Activated T-cell treated with anti-CD3 and anti-CD28 coated beads, Interleukin-2, amount 50 U/mL, for 24 hours (primary cell): ENCODE results near the gene FARSA.
"Not testable (repeated sequence)": the region's sequence is repeated elsewhere in the genome, so short reads cannot be mapped to it uniquely, and the experiment has no call there.

ENCODE experiments used
- DNase-seq: peaks from one replicate; pipeline ENCODE4 v3.0.0-alpha.2; 2020
- H3K27ac Mint-ChIP-seq: 2 replicates; pipeline ENCODE4 v1.8.0; 2020; ENCODE audit warnings: mild to moderate bottlenecking, mixed read lengths
- H3K27me3 Mint-ChIP-seq: 2 replicates; pipeline ENCODE4 v1.8.0; 2020; ENCODE audit warnings: mixed read lengths
- H3K36me3 Mint-ChIP-seq: 2 replicates; pipeline ENCODE4 v1.8.0; 2020; ENCODE audit warnings: low read depth, mixed read lengths
- H3K4me1 Mint-ChIP-seq: 2 replicates; pipeline ENCODE4 v1.8.0; 2020; ENCODE audit warnings: low read depth, mixed read lengths
- H3K4me3 Mint-ChIP-seq: 2 replicates; pipeline ENCODE4 v1.8.0; 2020; ENCODE audit warnings: mild to moderate bottlenecking, moderate library complexity, mixed read lengths
- H3K9me3 Mint-ChIP-seq: 2 replicates; pipeline ENCODE4 v1.8.0; 2020; ENCODE audit warnings: mixed read lengths

Gene FARSA

DNA sequence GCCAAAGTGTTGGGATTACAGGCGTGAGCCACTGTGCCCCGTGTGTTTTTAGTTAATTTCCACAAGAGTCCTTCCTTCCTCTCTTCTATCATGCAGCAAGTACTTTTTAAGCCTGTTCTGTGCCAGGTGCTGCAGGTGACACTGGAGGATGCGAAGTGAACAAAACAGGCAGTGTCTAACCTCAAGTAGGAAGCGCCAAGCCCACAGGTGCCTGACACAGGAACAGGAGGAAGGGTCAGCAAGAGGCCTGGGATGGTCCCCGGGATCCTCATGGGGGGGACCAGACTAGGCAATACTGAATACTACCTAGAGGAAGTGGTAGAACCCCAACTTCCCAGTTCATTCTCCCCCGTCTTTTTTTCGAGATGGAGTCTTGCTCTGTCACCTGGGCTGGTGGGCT is 3.1 kb upstream of the FARSA start:
- no peak overlapping the region for H3K4me3 Mint-ChIP-seq
- DNase-seq: no peak
- H3K27ac Mint-ChIP-seq: peak overlapping the region; percentile 48
- H3K27me3 Mint-ChIP-seq: no peaks in the 10 kb centered on the region
- peaks cover 69% of the 10 kb centered on the region for H3K4me1 Mint-ChIP-seq
- H3K36me3 Mint-ChIP-seq: peaks cover 50% of the 10 kb centered on the region
- H3K9me3 Mint-ChIP-seq: no peaks in the 10 kb centered on the region

DNA sequence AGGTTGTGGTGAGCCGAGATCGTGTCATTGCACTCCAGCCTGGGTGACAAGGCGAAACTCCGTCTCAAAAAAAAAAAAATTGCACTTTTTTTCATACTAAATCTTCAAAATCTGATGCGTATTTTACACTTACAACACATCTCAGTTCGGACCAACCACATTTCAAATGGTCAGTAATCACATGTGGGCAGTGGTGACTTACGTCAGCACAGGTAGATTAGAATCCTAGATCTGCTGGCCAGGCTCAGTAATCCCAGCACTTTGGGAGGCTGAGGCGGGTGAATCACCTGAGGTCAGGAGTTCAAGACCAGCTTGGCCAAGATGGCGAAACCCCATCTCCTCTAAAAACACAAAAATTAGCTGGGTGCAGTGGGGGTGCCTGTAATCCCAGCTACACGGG is 1.6 kb upstream of the FARSA start:
- H3K4me3 Mint-ChIP-seq: no peak overlapping the region
- no peaks in the 10 kb centered on the region for H3K27me3 Mint-ChIP-seq
- H3K4me1 Mint-ChIP-seq: peaks cover 61% of the 10 kb centered on the region
- peaks cover 50% of the 10 kb centered on the region for H3K36me3 Mint-ChIP-seq
- H3K27ac Mint-ChIP-seq: no peak overlapping the region
- DNase-seq: no peak
- H3K9me3 Mint-ChIP-seq: no peaks in the 10 kb centered on the region

DNA sequence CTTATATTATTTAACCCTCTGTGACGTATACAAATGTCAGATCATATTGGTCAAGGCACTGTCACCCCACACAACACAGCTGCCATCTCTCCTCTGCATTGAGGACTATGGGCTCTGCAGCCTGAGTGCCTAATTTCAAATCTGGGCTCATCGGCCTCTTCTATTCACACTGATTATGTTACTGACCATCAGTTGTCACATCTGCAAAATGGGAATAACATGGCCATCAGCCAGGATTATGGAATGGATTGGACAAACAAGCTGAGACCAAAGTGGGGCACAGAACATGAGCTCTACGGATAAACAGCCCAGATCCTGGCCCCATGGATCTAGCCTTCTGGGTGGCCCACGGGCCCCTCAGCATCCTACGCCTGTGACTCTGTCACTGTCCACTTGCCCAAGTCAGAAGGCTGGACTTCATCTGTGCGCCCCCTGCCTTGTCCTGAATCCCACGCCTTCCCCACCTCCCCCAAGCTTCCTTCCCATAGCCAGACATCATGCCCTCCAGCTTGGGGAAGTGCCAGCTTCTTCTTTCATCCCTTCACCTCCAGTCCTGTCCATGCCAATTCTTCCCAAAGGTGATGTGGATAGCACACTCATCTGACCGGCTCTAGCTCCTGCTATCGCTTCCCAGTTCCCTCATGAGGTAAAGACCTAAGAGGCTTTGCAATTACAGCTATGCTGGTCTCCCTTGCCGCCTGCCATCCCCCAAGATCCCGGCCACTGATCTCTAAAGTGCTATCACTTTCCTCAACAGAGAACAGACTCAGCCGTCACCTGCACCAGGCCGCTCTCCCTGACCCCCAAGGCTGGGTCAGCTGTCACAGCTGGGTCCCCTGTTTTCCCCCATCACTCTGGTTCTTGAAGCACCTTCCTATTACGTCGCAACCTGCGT is 872 bp downstream of the FARSA start:
- peak overlapping the region; percentile 94 for H3K27ac Mint-ChIP-seq
- peaks cover 57% of the 10 kb centered on the region for H3K36me3 Mint-ChIP-seq
- peaks cover 42% of the 10 kb centered on the region for H3K4me1 Mint-ChIP-seq
- DNase-seq: no peak
- H3K9me3 Mint-ChIP-seq: no peaks in the 10 kb centered on the region
- peak overlapping the region; percentile 97 for H3K4me3 Mint-ChIP-seq
- H3K27me3 Mint-ChIP-seq: no peaks in the 10 kb centered on the region

DNA sequence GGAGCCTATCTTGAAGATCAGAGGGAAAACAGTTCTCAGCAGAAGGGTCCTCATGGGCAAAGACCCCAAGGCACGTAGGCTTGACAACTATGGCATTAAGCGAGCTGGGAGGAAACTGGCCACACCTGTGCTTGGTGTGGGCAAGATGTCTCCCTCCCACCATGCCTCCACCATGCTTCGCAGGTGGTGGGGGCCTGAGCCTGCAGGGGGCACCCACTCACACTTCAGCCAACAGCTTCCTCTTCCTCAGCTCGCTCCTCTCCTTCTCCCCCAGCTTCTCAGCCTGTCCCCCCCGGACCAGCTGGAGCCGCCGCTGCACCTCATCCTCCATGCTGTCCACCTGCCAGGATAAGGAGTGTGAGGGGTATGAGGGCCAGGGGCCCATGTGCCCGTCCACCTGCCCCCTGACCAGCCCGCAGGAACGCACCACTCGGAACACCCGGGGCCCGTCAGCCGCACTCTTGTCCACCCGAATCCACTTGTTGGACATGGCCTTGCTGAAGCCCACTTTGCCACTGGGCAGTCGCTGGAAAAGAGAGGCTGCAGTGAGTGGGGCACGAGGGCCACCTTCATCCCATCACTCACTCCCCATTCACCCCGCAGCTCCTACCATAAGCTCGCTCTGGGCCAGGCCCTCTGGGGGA is 3.4 kb downstream of the FARSA start:
- Mint-ChIP-seq H3K27ac (peak overlapping the region; percentile 6), H3K4me3 (no peak overlapping the region), H3K4me1 (peaks cover 29% of the 10 kb centered on the region), H3K9me3 (no peaks in the 10 kb centered on the region), H3K27me3 (no peaks in the 10 kb centered on the region), H3K36me3 (peaks cover 80% of the 10 kb centered on the region)
- DNase-seq: no peak

DNA sequence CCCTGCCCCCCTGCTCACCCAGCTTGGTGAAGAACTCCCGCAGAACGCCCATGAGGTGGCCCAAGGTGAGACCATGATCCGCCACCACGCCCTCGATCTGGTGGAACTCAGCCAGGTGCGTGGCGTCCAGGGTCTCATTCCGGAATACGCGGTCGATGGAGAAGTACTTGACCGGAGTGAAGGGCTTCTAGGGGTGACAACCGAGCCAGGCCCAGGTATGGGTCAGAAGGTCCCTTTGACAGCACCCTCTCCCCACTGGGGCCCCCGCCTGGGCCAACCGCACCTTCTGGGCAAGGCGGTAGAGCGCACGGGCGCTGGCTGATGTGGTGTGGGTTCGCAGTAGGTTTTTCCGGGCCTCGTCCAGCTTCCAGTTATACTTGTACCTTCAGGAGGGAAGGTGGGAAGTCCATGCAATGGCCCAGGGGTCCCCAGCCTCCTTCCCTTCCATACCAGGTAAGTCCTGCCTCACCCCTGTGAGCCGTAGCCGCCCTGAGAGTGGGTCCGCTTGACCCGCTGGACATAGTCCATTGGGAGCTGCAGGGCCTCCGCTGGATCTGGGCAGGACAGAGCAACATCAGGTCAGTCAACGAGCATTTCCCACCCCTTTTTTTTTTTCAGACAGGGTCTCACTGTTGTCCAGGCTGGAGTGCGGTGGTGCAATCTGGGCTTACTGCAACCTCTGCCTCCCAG is 8.7 kb downstream of the FARSA start:
- Mint-ChIP-seq H3K4me3 (no peak overlapping the region), H3K9me3 (no peaks in the 10 kb centered on the region), H3K4me1 (peaks cover 5% of the 10 kb centered on the region), H3K27ac (no peak overlapping the region), H3K27me3 (no peaks in the 10 kb centered on the region), H3K36me3 (peaks cover 88% of the 10 kb centered on the region)
- DNase-seq: no peak

DNA sequence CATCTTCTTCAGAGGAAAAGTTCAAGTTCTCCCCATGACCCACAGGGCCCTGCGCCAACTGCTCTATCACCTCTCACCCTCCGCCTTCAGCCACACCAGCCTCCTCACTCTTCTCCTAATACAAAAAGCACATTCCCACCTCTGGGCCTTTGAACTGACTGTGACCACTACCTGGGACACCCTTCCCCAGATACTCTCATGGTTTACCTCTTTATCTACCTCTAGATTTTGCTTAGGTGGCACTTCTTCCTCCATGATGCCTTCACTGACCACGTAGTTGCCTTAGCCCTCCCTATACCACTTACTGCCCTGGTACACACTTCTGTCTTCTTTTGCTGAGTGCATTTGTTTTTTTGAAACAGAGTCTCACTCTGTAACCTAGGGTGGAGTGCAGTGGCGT is 10.6 kb downstream of the FARSA start:
- H3K27ac Mint-ChIP-seq: no peak overlapping the region
- H3K27me3 Mint-ChIP-seq: no peaks in the 10 kb centered on the region
- H3K4me3 Mint-ChIP-seq: no peak overlapping the region
- H3K9me3 Mint-ChIP-seq: peaks cover 2% of the 10 kb centered on the region
- peaks cover 16% of the 10 kb centered on the region for H3K4me1 Mint-ChIP-seq
- DNase-seq: no peak
- peaks cover 73% of the 10 kb centered on the region for H3K36me3 Mint-ChIP-seq

DNA sequence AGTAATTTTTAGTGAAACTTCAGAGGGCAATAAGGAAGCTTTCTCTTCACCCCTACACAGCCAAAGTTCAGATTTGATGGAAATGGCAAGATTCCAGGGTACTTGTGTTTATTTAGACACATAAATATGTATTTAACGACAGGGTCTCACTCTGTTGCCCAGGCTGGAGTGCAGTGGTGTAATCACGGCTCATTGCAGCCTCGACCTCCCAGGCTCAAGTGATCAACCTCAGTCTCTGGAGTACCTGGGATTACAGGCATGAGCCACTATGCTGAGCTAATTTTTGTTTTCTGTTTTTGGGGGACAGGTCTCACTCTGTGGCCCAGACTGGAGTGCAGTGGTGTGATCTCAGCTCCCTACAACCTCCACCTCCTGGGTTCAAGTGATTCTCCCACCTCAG is 12.5 kb downstream of the FARSA start:
- no peak overlapping the region for H3K4me3 Mint-ChIP-seq
- H3K4me1 Mint-ChIP-seq: peaks cover 16% of the 10 kb centered on the region
- H3K27ac Mint-ChIP-seq: no peak overlapping the region
- H3K9me3 Mint-ChIP-seq: peaks cover 2% of the 10 kb centered on the region
- peaks cover 56% of the 10 kb centered on the region for H3K36me3 Mint-ChIP-seq
- no peaks in the 10 kb centered on the region for H3K27me3 Mint-ChIP-seq
- no peak for DNase-seq

DNA sequence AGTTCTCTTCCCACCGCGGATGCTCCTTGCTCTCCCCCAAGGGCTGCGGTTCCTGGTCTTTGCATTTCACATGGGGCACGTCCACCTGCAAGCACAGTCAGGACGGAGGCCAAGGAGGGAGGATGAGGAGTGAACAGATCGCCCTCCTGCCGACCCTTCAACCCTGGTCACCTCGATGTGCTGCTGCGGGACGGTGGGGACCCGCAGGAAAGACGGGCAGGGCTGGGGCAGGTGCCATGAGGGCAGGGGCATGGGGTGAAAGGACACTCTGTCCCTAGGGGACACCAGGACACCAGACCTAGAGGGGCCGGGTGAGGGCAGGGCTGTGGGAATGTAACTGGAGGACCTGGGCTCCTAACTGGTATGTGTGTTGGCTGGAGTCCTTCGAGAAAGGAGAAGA is 15.3 kb downstream of the FARSA start:
- H3K36me3 Mint-ChIP-seq: peaks cover 28% of the 10 kb centered on the region
- peaks cover 2% of the 10 kb centered on the region for H3K9me3 Mint-ChIP-seq
- peak overlapping the region; percentile 95 for H3K27ac Mint-ChIP-seq
- H3K4me1 Mint-ChIP-seq: peaks cover 33% of the 10 kb centered on the region
- no peaks in the 10 kb centered on the region for H3K27me3 Mint-ChIP-seq
- peak overlapping the region; percentile 51 for H3K4me3 Mint-ChIP-seq
- no peak for DNase-seq

DNA sequence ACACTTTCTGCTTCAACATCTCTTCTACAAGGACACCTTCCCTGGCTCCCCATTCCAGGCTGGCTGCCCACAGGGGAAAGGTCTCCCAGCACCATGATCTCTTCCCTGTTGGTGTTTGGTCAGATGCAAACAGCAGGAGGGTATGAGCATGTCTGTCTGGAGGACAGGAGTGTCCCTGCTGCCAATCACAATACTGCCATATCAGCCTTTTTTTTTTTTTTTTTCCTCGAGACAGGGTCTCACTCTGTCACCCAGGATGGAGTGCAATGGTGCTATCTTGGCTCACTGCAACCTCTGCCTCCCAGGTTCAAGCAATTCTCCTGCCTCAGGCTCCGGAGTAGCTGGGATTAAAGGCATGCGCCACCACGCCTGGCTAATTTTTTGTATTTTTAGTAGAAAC is 17.7 kb downstream of the FARSA start:
- H3K4me3 Mint-ChIP-seq, DNase-seq, H3K36me3 Mint-ChIP-seq, H3K9me3 Mint-ChIP-seq, H3K27ac Mint-ChIP-seq, H3K27me3 Mint-ChIP-seq: not testable (repeated sequence)
- peaks cover 35% of the 10 kb centered on the region for H3K4me1 Mint-ChIP-seq

DNA sequence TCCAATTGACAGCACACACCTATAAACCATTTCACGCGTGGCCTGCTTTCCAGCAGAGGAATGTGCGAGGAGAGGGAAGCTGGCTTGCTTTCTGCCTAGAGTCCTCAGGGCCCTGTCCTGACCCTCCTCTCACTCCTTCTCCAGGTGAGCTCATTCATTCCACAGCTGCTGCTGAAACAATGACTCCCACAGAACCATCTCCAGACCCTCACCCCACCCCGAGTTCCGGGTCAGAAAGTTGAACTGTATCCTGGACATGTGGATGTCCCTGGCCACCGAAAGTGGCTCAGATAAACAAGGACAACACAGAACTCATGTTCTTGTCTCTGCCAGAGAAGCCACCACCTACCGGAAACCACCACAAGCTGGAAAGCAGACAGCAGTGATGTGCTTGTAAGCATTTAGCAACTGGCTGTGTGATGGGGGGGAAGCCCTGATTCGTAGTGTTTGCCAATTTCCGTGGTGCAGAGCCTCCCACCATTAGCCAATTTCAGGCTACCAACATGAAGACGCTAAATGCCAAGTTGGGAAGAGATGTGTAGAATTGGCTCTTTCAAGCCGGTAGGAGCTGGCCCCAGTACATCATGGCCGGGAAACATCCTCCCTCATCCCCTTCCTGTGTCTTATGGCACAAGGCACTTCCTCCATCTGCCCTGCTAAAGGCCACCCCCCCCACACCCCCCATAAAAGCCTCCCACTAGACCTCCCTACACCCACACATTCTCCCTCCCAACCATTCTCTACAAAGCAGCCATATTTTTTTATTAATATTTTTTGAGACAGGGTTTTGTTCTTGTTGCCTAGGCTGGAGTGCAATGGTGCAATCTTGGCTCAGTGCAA is 19.4 kb downstream of the FARSA start:
- Mint-ChIP-seq H3K27me3 (no peaks in the 10 kb centered on the region), H3K36me3 (no peaks in the 10 kb centered on the region), H3K9me3 (peaks cover 2% of the 10 kb centered on the region), H3K27ac (peak overlapping the region; percentile 87), H3K4me3 (peak overlapping the region; percentile 15), H3K4me1 (peaks cover 26% of the 10 kb centered on the region)
- peak; percentile 60 for DNase-seq

DNA sequence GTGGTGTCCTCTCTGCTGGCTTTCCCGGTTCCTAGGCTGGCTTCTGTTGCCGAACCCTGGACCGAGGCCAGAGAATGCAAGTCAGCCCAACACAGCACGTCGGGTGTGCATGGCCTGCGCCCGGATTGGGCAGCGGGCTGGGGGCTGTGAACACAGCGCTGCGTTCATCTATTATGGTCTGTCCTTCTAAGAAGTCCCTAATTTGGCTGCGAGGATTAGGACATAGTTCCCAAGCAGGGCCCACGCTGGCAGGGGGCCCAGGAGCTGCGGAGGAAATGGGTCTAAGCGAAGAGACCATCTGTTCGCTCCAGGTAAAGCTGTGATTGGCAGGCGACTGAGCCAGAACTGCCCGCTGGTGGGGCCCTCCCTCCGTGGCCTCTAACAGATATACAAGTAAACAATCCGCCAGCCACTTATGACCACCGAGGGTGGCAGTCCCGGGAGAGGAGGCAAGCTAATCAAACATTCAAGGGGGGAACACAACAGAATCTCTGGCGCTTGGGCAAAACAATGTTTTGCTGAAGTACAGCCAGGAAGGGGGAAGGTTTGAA is 20.4 kb downstream of the FARSA start:
- H3K4me3 Mint-ChIP-seq: no peak overlapping the region
- H3K27me3 Mint-ChIP-seq: no peaks in the 10 kb centered on the region
- H3K9me3 Mint-ChIP-seq: no peaks in the 10 kb centered on the region
- peaks cover 20% of the 10 kb centered on the region for H3K4me1 Mint-ChIP-seq
- H3K27ac Mint-ChIP-seq: no peak overlapping the region
- no peak for DNase-seq
- no peaks in the 10 kb centered on the region for H3K36me3 Mint-ChIP-seq

DNA sequence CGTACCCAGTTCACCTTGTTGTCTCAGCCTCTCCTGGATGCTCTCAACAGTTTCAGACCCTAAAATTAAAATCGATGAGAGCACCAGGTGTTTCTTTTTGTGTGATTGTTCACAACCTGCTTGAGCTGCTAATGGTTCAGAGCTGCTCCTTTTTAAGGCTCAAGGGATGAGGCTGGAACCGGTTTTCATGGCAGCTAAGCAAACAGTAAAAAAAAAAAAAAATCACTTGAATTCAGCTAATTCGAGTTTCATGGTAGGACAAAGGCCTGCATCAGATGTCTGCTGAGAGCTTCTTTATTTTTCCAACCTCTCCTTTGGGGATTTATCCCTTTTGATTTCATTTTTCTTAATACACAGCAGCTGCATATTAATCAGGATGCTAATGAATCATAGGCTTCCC is 20.9 kb downstream of the FARSA start:
- Mint-ChIP-seq H3K9me3 (no peaks in the 10 kb centered on the region), H3K4me1 (peaks cover 20% of the 10 kb centered on the region), H3K27me3 (no peaks in the 10 kb centered on the region), H3K4me3 (no peak overlapping the region), H3K36me3 (no peaks in the 10 kb centered on the region), H3K27ac (no peak overlapping the region)
- DNase-seq: no peak

DNA sequence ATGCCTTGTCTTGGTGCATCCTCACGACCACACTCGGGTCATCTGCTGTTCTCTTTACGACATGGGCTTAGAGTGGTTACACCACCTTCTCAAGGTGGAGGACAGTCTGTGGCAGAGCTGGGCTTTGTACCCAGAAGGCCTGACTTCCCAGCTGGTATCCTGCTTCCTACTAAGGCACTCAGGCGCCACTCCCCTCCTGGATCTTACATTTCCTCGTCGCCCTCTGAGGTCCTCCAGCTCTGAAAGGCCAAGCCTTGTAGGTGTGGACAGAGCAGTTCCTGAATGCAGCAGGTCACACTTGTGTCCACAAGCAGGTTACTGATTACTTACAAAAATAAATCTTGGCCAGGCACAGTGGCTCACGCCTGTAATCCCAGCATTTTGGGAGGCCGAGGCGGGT is 26.3 kb downstream of the FARSA start:
- H3K27me3 Mint-ChIP-seq: no peaks in the 10 kb centered on the region
- H3K27ac Mint-ChIP-seq: no peak overlapping the region
- H3K4me3 Mint-ChIP-seq: no peak overlapping the region
- H3K36me3 Mint-ChIP-seq: peaks cover 22% of the 10 kb centered on the region
- H3K4me1 Mint-ChIP-seq: peaks cover 1% of the 10 kb centered on the region
- no peak for DNase-seq
- H3K9me3 Mint-ChIP-seq: no peaks in the 10 kb centered on the region
